Neural crest cell (in vitro differentiated cells): Measurements from ENCODE around the gene RAB34. TPM values are rescaled to one million over a fixed set of nuclear protein-coding genes. Genes with fewer than 3 reads are reported as not detected.

Source experiments
- DNase-seq: peaks from one replicate; pipeline ENCODE4 v3.0.0; 2021; ENCODE audit warnings: low read depth, mixed read lengths, low spot score
- H3K27ac Mint-ChIP-seq: one replicate; pipeline ENCODE4 v1.8.0; 2021; ENCODE audit warnings: mild to moderate bottlenecking, mixed read lengths; ENCODE audit not compliant: unreplicated experiment
- H3K27me3 Mint-ChIP-seq: 2 replicates; pipeline ENCODE4 v1.8.0; 2021; ENCODE audit warnings: low read depth, mild to moderate bottlenecking, mixed read lengths
- H3K36me3 Mint-ChIP-seq: 2 replicates; pipeline ENCODE4 v1.8.0; 2021; ENCODE audit warnings: low read depth, mild to moderate bottlenecking, mixed read lengths
- H3K4me1 Mint-ChIP-seq: 2 replicates; pipeline ENCODE4 v1.8.0; 2021; ENCODE audit warnings: mixed read lengths
- H3K4me3 Mint-ChIP-seq: one replicate; pipeline ENCODE4 v1.8.0; 2021; ENCODE audit warnings: mild to moderate bottlenecking, mixed read lengths
- H3K9me3 Mint-ChIP-seq: 2 replicates; pipeline ENCODE4 v1.8.0; 2021; ENCODE audit warnings: mixed read lengths
- total RNA-seq: library from RNA; stranded (reverse); gene quantifications from 2 replicates; pipeline ENCODE4 v1.2.1, GENCODE V29; 2021
- TF ChIP-seq, protein P1 (sequence below): fragments of 200-600 bp; sonication (generic); conservative IDR thresholded peaks from 2 replicates; pipeline ENCODE4 v1.5.0; 2021; ENCODE audit warnings: antibody characterized with exemption, mild to moderate bottlenecking

Gene RAB34
- total RNA-seq, 1 donor from 2014 or later: 87.4 TPM

DNA sequence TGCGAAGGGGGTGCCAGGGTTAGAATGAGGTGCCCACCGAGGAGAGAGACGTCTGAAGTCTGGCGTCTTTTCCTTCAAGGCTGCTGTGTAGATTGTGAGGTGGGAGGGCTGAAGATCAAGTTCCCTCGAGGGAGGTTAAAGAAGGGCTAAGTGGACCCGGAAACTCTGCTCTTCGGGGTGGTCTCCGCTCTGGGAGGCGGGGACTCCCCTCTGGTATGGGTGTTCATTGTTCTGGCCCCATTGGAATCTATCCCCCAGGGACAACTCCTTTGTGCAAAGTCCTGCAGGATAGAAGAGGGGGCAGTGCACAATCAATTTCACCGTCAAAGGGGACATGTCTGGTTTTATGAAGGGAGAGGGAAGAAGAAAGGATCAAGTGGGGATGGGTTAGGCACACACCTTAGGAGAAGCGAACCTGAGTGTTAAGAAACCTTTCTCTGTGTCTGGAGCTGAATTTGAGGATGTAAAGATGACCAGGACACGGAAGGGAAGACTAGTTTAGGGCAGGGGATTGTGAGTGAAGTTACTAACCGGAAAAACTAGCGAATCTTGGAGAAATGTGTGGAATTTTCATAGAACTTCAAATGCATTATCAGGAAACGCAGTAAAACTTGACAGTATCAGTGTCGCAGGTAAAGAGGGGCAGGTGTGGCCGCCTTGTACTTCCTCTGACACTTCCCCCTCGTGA lies 809 bp upstream of the RAB34 start:
- Mint-ChIP-seq H3K36me3 (peaks cover 30% of the 10 kb centered on the region), H3K27ac (peak overlapping the region; percentile 98), H3K4me1 (peaks cover 63% of the 10 kb centered on the region), H3K9me3 (no peaks in the 10 kb centered on the region), H3K27me3 (peaks cover 8% of the 10 kb centered on the region), H3K4me3 (peak overlapping the region; percentile 87)
- no peak for DNase-seq
- TF ChIP-seq, protein P1, sequence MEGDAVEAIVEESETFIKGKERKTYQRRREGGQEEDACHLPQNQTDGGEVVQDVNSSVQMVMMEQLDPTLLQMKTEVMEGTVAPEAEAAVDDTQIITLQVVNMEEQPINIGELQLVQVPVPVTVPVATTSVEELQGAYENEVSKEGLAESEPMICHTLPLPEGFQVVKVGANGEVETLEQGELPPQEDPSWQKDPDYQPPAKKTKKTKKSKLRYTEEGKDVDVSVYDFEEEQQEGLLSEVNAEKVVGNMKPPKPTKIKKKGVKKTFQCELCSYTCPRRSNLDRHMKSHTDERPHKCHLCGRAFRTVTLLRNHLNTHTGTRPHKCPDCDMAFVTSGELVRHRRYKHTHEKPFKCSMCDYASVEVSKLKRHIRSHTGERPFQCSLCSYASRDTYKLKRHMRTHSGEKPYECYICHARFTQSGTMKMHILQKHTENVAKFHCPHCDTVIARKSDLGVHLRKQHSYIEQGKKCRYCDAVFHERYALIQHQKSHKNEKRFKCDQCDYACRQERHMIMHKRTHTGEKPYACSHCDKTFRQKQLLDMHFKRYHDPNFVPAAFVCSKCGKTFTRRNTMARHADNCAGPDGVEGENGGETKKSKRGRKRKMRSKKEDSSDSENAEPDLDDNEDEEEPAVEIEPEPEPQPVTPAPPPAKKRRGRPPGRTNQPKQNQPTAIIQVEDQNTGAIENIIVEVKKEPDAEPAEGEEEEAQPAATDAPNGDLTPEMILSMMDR: no peak

DNA sequence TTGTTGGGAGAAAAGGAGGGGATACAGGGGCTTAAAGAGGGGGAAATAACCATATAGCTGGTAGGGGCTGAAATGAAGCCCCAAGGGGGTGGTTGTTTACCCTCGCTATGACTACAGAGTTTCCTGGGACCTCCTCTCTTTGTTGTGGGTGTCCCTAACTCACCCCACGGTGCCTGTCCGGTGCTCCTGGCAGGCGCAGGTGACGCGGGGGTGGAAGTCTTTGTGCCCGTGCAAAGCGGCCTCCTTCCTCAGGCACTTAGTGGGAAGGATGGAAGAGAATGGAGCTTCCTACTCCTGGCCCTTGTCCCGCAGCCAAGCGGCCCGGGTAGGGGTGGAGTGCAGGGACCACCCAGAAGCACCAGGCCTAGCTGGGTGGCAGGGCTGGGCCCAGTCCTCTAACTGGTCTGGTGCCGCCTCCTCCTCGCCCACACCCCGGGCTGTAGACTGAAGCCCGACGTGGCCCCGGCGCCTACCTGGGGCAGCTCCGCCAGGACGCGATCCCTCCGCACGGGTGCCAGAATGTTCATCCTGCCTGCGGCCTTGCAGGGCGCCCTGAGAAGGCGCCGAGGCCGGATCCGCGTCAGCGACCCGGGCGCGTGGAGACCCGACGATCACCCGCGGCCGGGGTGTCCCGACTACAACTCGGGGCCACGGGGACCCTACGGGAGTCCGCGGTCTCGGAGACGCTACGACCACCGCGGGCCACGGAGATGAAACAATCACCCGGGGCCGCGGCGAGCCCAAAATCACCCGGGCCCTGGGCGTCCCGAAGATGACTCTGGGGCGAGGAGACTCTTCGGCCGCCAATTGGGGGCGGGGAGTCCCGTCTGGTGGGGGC lies 709 bp downstream of the RAB34 start:
- Mint-ChIP-seq H3K9me3 (no peaks in the 10 kb centered on the region), H3K36me3 (peaks cover 33% of the 10 kb centered on the region), H3K4me3 (peak overlapping the region; percentile 87), H3K27ac (peak overlapping the region; percentile 93), H3K4me1 (peaks cover 61% of the 10 kb centered on the region), H3K27me3 (peaks cover 8% of the 10 kb centered on the region)
- DNase-seq: peak; percentile 32
- TF ChIP-seq, protein P1: no peak

DNA sequence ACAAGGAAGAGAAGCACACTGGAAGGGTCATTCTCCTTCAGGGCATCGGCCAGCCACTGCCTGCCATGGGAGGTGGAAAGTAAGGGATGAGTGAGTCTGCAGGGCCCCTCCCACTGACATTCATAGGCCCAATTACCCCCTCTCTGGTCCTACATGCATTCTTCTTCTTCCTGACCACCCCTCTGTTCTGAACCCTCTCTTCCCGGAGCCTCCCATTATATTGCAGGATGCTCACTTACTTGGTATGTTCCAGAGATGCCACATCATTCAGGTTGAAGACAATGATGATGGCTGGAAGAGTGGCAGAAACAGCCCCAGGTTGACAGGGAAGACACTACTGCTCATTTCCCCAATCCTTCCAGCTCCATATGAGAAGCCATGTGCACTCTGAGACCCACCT lies 2.5 kb downstream of the RAB34 start:
- peak overlapping the region; percentile 87 for H3K4me3 Mint-ChIP-seq
- peaks cover 8% of the 10 kb centered on the region for H3K27me3 Mint-ChIP-seq
- H3K36me3 Mint-ChIP-seq: peaks cover 21% of the 10 kb centered on the region
- H3K4me1 Mint-ChIP-seq: peaks cover 57% of the 10 kb centered on the region
- no peak for DNase-seq
- TF ChIP-seq, protein P1: no peak
- H3K27ac Mint-ChIP-seq: no peak overlapping the region
- no peaks in the 10 kb centered on the region for H3K9me3 Mint-ChIP-seq

DNA sequence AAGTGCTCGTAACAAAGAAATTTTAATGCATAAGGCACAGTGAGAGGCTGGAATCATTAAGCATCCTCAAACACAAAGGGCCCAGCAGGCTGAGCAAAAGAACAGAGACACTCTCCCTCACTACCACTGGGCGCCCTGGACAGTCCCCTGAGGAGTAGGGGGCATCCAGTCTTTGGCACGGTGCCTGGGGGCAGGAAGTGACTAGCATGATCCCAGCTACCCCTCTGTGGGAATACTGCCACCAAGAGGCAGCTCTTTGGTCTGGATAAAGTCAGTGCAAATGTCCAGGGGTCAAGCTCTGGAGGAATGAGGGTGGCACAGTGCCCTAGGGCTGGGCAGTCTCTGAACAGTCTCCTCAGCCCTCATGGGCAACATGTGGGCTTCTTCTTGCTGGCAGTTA lies 3.4 kb downstream of the RAB34 start:
- H3K4me3 Mint-ChIP-seq: peak overlapping the region; percentile 87

DNA sequence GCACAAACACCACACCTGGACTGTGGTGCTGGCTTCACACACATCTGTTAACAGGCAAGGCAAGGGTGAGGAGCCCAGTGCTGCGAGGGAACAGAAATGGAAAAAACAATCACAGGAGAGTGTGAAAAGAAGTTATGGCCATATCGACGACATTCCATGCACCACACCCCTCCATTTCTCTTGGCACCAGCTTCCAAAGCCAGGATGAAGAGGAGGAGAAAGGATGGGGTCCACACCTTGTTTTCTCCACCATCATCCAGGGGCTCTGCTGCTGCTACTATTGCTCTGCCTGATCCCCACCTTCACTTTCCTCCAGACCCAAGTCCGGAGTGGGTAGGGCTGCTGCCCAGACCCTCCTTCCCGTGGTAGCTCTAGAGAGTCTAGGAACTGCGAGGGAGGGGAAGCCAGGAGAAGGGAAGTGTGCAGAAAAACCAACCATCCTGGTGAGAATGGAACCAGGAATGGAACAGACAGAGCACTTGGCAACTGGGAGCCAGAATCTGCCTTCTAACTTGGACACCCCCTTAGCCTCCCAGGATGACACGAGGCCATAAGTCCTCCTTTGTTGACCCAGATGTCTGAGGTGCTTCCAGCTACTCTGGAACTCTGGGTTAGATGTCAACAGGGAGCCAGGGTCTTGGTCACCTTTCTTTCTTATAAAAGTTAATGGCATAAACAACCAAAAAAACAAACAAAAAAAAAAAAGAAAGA lies 4.8 kb downstream of the RAB34 start:
- Mint-ChIP-seq H3K4me1 (peaks cover 37% of the 10 kb centered on the region), H3K36me3 (peaks cover 16% of the 10 kb centered on the region), H3K27me3 (no peaks in the 10 kb centered on the region), H3K27ac (no peak overlapping the region), H3K9me3 (no peaks in the 10 kb centered on the region), H3K4me3 (peak overlapping the region; percentile 96)
- TF ChIP-seq, protein P1: no peak
- DNase-seq: no peak

More for the DNA sequence above, 3.4 kb downstream of the RAB34 start:
- TF ChIP-seq, protein P1: no peak
- Mint-ChIP-seq H3K9me3 (no peaks in the 10 kb centered on the region), H3K27me3 (peaks cover under 1% of the 10 kb centered on the region), H3K27ac (peak overlapping the region; percentile 78), H3K4me1 (peaks cover 48% of the 10 kb centered on the region), H3K36me3 (peaks cover 16% of the 10 kb centered on the region)
- DNase-seq: no peak
